HG03025 (cell line): ENCODE data around the gene WNT3A.

Source experiments
- ATAC-seq: cut with Tn5 transposase; IDR thresholded peaks from one replicate; pipeline ENCODE4 v1.9.1; 2021; ENCODE audit warnings: mild to moderate bottlenecking, moderate library complexity; ENCODE audit not compliant: unreplicated experiment, low FRiP score

Gene WNT3A

DNA sequence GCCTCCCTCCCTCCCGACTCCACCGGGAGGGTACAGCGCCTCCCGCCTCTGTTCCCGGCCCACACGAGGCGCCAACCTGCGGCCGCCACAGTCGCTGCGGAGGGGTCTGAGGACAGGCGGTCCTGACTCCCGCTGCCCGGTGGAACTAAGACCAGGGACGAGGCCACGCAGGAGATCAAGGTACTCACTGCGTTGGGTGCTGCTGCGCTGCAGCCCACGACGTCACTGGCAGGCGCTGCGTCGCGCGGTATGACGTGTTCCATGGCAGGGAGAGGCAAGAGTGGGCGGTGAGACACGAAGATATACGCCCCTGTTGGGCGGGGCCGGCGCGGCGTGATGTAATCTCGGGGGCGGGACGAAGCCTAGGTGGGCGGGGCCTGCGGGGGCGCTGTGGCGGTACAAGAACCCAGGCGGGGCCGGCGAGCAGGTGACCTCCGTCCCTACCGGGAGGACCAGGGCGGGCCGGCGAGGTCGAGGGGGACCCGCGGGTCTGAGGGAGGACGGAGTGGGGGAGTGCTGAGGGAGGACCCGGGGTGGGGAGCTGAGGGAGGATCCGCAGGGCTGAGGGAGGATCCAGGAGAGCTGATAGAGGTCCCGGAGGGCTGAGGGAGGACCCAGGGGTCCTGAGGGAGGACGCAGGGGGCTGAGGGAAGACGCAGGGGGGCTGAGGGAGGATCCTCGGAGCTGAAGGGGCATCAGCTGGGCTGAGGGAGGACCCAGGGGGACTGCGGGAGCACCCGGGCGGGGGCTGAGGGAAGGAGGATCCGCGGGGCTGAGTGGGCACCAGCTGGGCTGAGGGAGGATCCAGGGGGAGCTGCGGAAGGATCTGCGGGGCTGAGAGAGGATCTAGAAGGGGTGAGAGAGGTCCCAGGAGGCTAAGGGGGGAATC lies 102.5 kb downstream of the WNT3A start, which contains the start of gene MRPL55:
Gene MRPL55 (minus strand): TSS at position 227 of the 889 bp plus-strand sequence. CDS start 1,039 bp downstream, outside the sequence.
- ATAC-seq: peak; percentile 86

DNA sequence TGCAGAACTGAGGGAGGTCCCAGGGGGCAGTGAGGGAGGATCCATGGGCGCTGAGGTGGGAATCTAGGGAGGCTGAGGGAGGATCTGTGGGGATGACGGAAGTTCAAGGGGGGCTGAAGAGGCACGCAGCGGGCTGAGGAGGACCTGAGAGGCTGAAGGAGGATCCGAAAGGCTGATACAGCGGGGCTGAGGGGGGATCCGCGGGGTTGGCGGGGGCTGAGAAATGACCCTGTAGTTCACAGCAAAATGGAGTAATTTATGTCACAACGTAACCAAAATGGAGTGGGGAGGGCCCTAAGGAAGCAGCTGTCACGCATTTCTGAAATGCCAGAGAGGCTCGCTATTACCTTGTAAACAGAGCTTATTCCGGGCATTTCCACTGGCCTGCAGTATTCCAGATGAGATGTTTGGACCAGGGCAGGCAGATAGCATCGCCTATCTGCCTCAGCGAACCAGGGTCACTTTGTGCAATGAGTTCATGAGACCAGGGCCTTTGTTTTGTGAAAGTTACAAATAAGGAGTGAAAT lies 103.2 kb downstream of the WNT3A start:
- peak; percentile 8 for ATAC-seq

DNA sequence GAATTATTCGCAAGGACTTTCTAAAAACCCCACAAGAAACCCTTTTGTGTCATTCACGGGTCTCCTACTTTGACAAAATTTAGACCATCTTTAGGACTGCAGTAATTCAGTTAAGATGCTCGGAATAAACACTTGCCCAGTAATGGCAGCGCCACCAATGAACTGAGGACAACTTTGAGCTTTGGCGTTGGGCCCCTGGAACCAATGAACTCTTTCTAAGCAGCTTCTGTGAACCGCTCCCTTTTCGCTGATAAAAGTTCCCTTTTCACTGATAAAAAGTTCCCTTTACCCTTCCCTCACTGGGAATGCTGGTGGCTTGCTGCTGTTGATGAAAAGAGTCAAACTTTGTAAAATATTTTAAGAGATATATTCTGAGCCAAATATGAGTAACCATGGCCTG lies 103.8 kb downstream of the WNT3A start:
- ATAC-seq: no peak
